ENCODE data around the gene LIPF.
"Not testable (repeated sequence)": the region's sequence is repeated elsewhere in the genome, so short reads cannot be mapped to it uniquely, and the experiment has no call there.

Gene LIPF

GRCh38 chr10:88652616-88653015 lies 11.6 kb upstream of the LIPF start:
- no peak for TF ChIP-seq CTCF (IDR thresholded peaks at IDR 0.05; ENCODE audit: extremely low read depth, insufficient read depth, missing control alignments)
- DNase-seq (ENCODE audit: low spot score): no peak
- in situ Hi-C loops (cut with MboI; ENCODE audit: low pct_unique_long_range_greater_than_20kb, low sequenced_read_pairs, unreplicated experiment): no loop called here

- in situ Hi-C loops (cut with MboI; ENCODE audit: low pct_unique_long_range_greater_than_20kb, low sequenced_read_pairs, unreplicated experiment): no loop called here
- no peak for TF ChIP-seq CTCF (IDR thresholded peaks at IDR 0.05; ENCODE audit: extremely low read depth, insufficient read depth, missing control alignments)
- DNase-seq (ENCODE audit: low spot score): no peak
These were observed 6.3 kb upstream of the LIPF start for GRCh38 chr10:88657901-88658300.

GRCh38 chr10:88659725-88660597 lies 4.3 kb upstream of the LIPF start:
- in situ Hi-C loops (cut with MboI; ENCODE audit: low pct_unique_long_range_greater_than_20kb, low sequenced_read_pairs, unreplicated experiment): no loop called here
- DNase-seq (ENCODE audit: low spot score): no peak
- TF ChIP-seq CTCF (IDR thresholded peaks at IDR 0.05; ENCODE audit: extremely low read depth, insufficient read depth, missing control alignments): no peak

- TF ChIP-seq CTCF (IDR thresholded peaks at IDR 0.05; ENCODE audit: extremely low read depth, insufficient read depth, missing control alignments): no peak
- DNase-seq (ENCODE audit: low spot score): no peak
- in situ Hi-C loops (cut with MboI; ENCODE audit: low pct_unique_long_range_greater_than_20kb, low sequenced_read_pairs, unreplicated experiment): no loop called here
These were observed 3.7 kb upstream of the LIPF start for GRCh38 chr10:88660598-88660884.

GRCh38 chr10:88661018-88661417 lies 3.2 kb upstream of the LIPF start:
- TF ChIP-seq CTCF (IDR thresholded peaks at IDR 0.05; ENCODE audit: extremely low read depth, insufficient read depth, missing control alignments): no peak
- no peak for DNase-seq (ENCODE audit: low spot score)
- in situ Hi-C loops (cut with MboI; ENCODE audit: low pct_unique_long_range_greater_than_20kb, low sequenced_read_pairs, unreplicated experiment): no loop called here

- in situ Hi-C loops (cut with MboI; ENCODE audit: low pct_unique_long_range_greater_than_20kb, low sequenced_read_pairs, unreplicated experiment): no loop called here
- no peak for DNase-seq (ENCODE audit: low spot score)
- no peak for TF ChIP-seq CTCF (IDR thresholded peaks at IDR 0.05; ENCODE audit: extremely low read depth, insufficient read depth, missing control alignments)
These were observed 2.7 kb upstream of the LIPF start for GRCh38 chr10:88661577-88661976.

GRCh38 chr10:88663153-88663552 lies 1.1 kb upstream of the LIPF start:
- DNase-seq (ENCODE audit: low spot score); in situ Hi-C loops (cut with MboI; ENCODE audit: low pct_unique_long_range_greater_than_20kb, low sequenced_read_pairs, unreplicated experiment): not testable (repeated sequence)

All from GM13977 (cell line).